GM19239 (cell line): ENCODE results near the gene FLT4.

ENCODE experiments used
- DNase-seq: peaks from one replicate; pipeline ENCODE4 v3.0.0; 2011; ENCODE audit warnings: low spot score; ENCODE audit not compliant: insufficient read length
- FAIRE-seq: peaks from 2 replicates; lab custom pipeline; 2011; peaks lifted over from hg19 to GRCh38; lab: Jason Lieb, UNC

Gene FLT4

DNA sequence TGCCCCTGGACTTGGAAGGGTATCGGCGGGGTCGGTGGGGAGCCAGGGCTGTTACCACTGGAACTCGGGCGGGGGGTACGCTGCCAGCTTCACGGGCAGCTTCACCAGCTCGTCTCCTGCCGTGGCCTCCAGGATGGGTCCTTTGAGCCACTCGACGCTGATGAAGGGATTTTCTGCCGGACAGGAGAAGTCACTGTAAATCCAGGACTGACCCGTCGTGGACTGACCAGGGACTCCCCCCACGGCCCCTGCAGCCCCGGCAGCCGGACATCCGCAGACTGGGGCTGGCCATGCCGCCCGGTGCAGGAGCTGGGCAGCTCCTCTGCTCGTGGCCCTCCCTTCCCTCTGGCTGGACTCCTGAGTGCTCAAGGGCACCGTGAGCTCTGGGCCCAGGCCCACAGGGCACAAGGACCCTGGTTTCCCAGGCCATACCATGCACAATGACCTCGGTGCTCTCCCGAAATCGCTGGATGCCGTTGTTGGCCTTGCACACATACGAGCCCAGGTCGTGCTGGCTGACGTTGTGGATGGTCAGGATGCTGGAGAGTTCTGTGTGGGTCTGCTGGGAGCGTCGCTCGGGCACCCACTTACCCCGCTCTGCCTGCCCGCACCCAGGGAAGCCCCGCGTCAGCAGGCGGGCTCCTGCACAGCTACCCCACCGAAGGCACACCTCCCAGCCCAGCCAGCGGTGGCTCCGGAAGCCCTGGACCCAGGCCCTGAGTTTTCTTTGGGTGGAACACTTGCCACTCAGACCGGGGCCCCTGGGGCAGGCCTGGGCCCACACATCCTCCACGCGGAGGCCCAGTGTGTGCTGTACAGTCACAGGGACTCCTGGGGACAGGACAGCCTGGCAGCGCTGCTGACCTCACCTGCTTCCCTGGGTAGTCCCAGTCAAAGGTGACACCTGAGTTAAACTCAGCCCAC lies 20.3 kb downstream of the FLT4 start:
- no peak for FAIRE-seq

DNA sequence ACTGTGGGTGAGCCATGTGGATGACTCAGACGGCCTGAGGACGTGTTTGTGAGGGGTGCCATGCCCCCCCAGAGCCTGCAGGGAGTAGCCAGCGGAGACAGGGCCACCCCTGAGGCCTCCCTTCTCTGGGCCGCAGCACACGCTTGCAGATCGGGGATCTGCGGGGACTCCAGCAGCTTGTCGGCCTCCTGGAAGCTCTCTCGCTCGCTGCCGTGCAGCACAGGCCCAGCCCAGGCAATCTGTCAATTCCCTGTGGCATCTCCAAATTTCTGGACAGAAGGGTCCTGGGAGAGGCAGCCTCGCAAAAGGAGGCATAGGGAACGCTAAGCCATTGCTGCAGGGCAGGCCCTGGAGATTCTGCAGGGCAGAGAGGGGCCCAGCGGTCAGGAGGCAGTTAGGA lies 21.2 kb downstream of the FLT4 start:
- no peak for DNase-seq
- no peak for FAIRE-seq

More for the DNA sequence above, 20.3 kb downstream of the FLT4 start:
- DNase-seq, result no peak

DNA sequence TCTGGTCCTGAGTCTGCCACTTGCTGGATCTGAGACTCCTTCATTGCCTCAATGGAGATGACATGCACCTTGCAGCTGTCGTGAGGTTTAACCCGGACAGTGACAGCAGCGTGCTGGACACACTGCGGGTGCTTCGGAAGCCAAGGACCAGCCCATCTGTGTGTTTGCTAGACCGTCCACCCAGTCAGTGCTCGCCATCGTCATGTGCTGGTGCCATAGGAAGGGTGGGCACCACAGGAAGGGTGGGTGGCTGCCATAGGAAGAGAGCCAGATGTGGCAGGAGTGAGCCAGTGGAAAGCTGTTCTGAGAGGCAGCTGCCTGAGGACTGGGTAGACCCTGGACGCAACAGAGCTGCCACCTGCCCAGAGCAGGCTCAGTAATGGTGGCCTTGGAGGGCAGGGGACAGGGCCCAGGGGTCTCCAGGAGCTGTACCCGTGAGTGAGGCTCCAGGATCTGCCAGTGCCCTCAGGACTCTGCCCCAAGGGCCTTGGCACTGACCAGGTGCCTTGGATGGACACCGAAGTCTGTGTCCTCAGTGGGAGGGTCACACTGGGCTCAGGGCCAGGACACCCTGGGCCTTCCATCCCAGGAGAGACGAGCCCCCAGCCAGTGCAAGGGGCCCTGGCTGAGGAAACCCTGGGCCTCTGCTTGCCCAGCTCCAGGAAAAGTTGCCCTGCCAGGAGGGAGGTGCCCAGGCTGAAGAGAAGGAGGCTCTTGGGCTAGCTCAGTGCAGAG lies 21.8 kb downstream of the FLT4 start:
- FAIRE-seq (no peak), DNase-seq (no peak)

DNA sequence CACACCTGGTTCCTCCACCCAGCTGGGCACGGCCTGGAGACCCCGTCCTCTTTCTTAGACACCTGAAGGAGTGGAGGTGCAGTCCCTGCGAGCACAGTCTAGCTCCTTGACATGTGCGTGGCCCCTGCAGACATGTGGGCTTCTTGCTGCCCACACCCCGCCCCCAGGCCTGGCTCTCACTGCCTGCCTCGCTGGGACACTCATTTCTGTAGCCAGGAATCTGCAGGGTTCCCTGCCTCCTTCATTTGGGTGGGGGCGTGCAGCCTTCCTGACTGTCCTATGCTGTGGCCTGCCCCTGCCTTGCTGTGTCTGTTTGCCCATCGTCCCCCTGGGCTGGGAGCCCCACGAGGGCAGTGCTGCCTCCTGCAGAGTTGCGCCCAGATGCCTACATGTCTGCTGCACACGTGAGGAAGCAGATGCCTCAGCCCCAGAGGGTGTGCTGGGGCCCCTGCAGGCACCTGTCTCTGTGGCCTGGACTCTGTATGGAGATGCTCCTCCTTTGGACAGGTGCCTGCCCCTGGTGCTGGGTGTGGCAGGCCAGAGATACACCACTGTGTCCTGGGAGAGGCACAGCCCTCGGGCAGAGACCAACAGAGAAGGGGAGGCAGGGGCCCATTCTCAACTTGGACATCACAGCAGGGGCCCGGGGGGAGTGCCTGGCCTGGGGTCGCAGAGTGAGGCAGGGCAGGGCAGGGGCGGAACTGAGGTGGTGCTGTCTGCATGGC lies 22.6 kb downstream of the FLT4 start:
- DNase-seq (no peak), FAIRE-seq (no peak)

DNA sequence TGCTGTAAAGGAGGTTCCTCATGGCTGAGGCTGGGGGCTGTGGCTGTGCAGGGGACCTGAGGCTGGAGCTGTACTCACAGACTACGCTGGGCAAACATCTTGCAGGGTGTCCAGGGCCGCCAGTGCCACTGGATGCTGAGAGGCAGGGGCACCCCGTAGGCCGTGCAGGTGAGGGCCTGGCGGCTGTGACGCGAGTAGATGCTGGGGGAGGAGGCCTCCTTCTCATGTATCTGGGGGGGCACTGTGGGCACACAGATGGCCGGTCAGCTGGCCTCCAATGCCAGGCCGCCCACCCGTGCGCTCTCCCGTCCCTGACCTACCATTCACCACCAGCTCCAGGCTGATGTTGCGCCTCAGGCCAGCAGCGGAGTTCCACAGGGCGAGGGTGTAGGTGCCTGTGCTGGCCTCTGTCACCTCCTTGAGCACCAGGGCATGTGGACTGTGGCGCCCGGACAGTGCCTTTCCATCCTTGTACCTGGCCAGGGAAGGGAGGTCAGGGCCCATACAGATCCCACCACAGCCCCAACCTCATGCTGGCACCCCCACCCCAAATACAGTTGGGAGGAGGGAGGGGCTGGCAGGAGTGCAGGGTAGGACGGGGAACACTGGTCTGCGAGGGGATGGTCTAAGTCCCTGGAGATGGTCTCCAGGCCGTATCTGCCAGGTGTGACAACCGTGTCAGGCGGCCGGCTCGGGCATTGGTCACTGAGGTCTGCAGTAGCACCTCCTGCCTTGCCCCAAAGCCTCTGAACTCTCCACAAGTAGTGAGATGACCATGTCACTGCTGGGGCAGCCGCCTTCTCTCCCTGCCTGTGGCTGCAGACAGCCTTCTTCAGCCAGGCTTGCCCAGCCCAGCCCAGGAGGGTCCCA lies 23.4 kb downstream of the FLT4 start:
- FAIRE-seq (no peak), DNase-seq (no peak)

DNA sequence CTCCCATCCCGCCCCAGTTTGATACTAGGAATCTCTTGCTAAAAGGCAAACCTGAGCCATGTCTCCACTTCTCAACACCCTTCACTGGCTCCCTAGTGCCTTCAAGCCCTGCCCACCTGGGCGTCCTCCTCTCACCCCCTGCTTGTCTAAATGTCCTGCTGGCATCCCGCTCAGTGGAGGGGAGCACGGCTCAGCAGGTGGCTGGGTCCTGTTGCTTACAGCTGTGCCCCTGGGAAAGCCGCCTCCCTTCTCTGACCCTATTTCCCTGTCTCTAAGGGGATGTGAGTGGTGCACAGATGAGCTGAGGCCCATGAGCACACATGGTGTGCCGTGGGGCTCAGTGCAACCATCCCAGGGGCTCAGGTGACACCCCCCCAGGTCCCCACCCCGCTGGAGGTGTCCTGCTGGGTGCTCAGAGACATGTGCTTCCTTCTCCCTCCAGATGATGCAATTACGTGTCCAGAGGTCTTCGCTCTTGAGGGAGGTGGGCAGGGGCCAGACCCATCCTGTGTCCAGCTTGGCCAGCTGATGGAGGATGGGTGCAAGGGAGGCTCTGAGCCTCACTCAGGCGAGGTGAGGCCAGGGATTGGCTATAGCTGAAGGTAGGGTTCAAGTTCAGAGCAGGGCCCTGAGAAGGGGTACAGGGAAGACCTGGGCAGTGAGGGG lies 24.1 kb downstream of the FLT4 start:
- DNase-seq, result no peak
- FAIRE-seq, result no peak

DNA sequence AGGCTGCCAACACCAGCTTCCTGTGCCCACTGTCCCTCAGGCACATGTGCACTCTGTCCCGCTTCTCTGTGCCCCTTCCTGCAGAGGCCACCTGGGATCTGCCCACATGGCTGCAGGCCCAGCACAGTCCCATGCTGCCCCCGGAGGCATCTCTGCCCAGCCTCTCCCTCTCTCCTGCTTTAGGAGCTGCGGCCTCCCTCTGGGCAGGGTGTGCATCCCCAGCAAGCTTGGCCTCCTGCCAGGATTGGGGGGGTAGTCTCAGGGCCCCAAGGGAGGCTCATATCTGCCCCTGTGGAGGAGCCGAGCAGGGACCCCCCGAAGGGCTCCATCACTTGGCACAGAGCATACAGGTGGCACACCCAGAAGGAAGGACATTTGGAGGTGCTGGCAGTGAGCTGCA lies 24.8 kb downstream of the FLT4 start:
- DNase-seq (no peak), FAIRE-seq (no peak)

DNA sequence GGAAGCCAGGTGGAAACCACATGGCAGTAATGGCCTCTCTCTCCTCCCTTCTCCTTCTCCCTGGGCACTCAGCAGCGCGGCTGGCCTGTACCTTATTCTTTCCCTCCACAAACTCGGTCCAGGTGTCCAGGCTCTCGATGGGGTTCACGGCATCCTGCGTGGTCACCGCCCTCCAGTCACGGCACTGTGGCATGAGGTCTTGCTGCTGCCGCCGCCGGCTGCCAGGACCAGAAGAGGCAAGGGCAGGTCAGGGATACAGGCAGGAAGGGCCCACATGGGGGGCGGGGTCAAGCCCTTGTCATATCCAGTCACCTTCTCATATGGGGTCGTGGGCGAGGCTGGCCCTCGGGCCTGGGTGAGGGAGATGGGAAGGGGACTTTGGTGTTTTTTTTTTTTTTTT lies 25.6 kb downstream of the FLT4 start:
- no peak for FAIRE-seq
- no peak for DNase-seq

DNA sequence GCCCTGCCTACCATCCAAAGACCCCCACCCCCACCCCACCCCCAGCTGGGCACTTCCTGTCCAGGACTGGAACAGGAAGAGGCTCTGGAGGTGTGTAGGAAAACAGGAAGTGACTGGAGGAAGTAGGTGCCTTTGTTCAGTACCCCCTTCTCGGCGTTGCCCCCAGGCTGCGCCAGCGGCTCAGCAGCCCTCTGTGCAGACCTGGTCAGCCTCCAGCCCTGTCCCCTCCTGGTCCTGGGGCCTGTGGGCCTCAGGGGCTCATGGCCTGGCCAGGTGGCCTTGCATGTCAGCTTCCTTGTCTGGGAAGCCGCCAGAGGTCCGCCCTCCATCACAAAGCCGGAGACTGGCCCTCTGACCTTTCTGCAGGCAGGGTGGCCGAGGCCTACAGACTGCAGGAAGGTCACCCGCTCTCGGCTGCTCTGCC lies 26.0 kb downstream of the FLT4 start:
- no peak for FAIRE-seq
- no peak for DNase-seq

DNA sequence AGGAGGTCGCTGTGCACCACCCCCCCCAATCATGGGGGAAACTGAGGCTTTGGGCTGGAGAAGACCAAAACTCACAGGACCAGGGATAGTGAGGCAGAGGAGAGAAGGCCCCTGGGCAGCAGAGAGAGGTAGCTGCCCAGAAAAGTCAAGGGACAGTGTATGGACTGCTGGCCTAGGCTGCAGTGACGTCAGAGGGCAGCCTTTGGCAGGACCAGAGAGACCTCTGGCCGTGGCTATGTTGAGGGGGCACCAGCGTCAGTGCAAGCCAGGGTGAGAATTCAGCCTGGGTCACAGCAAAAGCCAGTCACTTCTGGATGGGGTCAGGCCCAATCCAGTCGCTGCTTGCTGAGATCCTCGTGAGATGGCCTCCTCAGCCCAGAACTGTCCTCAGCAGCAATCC lies 26.5 kb downstream of the FLT4 start:
- DNase-seq, result no peak
- no peak for FAIRE-seq

DNA sequence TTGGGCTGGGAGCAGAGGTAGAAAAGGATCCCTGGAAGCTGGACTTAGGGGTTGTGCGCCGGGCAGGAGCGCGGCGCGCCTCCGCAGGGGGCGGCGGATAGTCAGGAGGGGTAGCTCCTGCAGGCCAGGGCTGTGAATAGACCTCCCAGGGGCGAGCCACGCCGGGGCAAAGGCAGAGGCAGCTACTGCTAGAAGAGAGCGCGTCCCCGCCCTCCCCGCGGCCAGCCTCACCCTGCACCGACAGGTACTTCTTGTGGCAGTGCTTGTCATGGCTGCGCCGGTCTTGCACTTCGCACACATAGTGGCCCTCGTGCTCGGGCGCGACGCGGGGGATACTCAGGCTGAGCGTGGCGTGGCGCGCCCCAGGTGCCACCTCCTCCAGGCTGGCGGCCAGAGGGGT lies 28.1 kb downstream of the FLT4 start:
- DNase-seq (no peak), FAIRE-seq (no peak)

DNA sequence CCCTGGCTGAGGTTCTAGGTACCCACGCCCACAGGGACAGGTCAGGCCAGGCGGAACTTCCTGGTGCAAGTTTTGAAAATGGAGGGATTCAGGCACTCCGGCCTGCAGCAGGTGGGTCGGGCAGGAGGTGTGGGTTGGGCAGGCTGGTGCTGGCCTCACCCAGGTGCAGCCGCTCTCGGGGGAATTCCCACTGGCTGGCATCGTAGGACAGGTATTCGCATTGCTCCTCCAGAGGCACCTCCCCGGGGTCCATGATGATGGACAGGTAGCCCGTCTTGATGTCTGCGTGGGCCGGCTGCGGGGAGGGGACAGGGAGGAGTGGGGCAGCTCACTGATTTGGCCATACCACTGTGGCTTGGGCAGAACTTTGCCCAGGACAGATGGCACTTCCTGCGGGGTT lies 29.4 kb downstream of the FLT4 start:
- no peak for DNase-seq
- FAIRE-seq, result no peak

DNA sequence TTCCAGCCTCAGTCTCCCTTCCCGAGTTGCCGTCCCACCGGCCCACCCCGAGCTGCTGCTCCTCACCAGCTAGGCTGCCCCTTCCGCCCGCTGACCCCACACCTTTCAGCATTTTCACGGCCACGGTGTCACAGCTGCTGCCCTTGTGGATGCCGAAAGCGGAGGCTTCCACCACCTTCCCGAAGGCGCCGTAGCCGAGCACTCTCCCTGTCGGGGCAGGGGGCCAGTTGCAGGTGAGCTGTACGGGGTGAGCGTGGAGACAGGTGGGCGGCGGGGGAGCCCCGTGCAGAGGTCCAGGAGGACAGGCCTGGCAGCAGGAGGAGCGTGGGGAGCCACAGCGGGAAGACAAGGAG lies 29.9 kb downstream of the FLT4 start:
- no peak for FAIRE-seq
- no peak for DNase-seq

DNA sequence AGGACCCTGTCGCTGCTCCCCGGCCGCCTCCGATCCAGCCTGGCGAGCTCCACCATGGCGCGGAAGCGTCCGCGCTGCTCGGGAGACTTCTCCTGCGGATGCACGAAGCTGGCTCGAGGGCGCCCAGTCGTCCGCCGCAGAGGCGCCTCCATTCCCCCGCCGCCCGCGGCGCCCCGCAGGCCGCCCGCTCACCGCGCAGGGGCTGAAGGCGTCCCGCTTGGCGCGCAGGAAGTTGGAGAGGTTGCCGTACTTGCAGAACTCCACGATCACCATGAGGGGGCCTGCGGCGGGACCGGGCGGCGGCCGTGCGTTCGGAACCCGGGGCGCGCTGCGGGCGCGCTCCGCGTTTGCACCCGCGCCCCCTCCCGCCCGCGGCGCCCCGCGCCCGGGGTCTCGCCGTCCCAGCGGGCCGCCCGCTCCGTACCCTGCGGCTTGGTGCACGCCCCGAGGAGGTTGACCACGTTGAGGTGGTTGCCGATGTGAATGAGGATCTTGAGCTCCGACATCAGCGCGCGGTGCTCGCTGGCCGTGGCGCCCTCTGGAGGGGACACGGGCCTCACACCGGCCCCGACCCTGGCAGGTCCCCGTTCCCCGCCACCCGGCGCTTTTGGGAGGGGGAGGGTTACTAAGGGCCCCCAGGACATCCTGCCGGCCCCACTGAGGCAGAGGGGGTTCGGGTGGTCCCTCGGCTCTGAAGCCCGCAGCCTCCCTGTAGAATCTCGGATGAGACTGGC lies 30.4 kb downstream of the FLT4 start:
- no peak for DNase-seq
- FAIRE-seq, result no peak

DNA sequence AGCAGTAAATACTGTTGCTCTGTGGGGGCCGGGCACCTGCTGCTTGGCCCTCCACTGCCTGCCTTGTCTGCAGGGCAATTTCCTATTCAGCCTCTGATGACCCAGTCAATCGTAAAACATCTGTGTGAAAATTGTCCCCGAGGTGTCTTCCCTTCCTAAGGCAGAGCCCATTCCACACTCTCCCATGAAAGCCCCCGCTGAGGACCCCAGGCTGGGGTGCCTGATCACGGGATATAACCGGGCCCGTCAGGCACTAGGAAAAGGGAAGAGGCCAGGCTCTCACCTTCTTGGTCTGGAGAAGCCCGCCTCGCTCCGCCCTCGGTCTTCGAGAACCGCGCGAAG lies 30.9 kb downstream of the FLT4 start:
- FAIRE-seq, result no peak
- DNase-seq, result no peak

DNA sequence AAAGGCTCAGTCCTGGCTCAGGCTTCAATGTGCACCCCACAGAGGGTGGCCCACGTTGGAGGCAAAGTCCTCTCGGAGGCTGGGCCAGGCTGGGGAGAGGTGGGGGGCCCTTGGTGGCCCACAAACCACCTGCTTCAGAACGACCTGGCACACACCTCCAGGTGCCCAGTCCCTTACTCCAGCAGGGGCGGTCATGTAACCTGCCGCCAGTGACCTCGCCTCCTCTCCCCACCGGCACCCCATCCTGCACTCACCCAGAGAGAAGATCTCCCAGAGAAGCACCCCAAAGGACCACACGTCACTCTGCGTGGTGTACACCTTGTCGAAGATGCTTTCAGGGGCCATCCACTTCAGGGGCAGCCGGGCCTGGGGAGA lies 35.6 kb downstream of the FLT4 start:
- DNase-seq (no peak), FAIRE-seq (no peak)

DNA sequence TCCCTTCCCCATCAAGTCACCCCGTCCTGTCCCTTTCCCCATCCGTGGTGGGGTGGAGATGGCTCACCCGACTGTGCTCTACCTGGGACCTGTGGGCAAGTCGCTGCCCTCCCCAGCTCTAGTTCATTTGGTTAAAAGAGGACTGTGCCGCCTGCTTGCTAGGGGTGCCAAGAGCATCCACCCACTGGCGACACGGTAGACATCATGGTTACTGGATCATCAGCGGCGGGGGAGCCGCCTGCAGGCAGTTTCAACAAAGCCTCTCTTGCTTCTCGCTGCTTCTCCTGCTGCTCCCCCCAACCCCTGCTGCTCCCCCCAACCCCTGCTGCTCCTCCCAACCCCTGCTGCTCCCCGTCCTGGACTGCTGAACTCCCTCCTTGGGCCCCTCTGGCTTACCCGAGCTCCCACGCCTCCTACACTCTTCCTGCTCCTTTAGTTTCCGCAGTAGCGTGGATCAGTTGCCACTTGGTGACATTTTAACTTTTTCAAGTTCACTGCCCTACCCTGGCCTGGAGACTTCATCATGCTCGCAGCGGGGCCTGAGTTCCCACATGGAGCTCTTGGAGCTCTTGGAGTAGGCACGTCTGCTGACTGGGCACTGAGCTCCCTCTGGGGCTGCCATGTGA lies 36.1 kb downstream of the FLT4 start:
- DNase-seq (no peak), FAIRE-seq (no peak)

DNA sequence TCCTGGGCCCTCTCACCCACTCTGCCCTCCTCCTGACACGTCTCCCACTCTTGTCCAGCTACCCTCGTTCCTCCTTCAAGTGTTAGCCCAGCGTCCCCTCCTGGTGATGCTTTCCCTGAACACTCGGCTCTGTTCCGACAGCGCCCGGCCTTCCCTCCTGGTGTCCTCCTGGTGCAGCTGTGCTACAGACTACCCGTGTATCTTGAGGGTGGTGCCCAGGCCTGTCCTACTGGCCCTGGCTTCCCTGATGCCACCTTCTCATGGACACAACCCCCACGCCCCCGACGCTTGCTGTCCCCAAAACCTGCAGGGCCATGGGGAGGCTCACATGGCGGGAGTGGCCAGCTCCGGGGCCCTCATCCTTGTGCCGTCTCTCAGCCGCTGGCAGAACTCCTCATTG lies 36.7 kb downstream of the FLT4 start:
- DNase-seq (no peak), FAIRE-seq (no peak)
